Measurements from ENCODE around the gene HOXD3. TPM values are rescaled to one million over a fixed set of nuclear protein-coding genes. Genes with fewer than 3 reads are reported as not detected.

The HOXD3 gene
- total RNA-seq, 4 donors from 2014 or later: 1.8 to 2.7 (median 2.2) TPM

GRCh38 chr2:176163672-176164056 is 6.6 kb downstream of the HOXD3 start:
- no peak for ATAC-seq
- H3K9me3 ChIP-seq: peaks cover 0 to 5% (median 0%) of the 10 kb centered on the region in 3 donors
- H3K36me3 ChIP-seq: no peaks in the 10 kb centered on the region
- WGBS, 2 donors (ENCODE audit: low coverage in 1 of 2): 5 to 12% methylated on average over 3 to 7 of the region's 12 CpGs
- peaks cover 100% of the 10 kb centered on the region for H3K27me3 ChIP-seq
- no peak for TF ChIP-seq CTCF (IDR thresholded peaks at IDR 0.05)
- TF ChIP-seq EP300 (IDR thresholded peaks at IDR 0.05): no peak
- no peak for TF ChIP-seq POLR2A (IDR thresholded peaks at IDR 0.05)
- no peak for TF ChIP-seq POLR2AphosphoS5 (IDR thresholded peaks at IDR 0.05)
- no peak overlapping the region for H3K27ac ChIP-seq
- H3K4me3 ChIP-seq: no peak overlapping the region
- H3K4me1 ChIP-seq: peaks cover 0 to 52% (median 17%) of the 10 kb centered on the region in 3 donors

- H3K36me3 ChIP-seq: no peaks in the 10 kb centered on the region
- H3K27ac ChIP-seq: no peak overlapping the region
- H3K9me3 ChIP-seq: peaks cover 0 to 5% (median 0%) of the 10 kb centered on the region in 3 donors
- H3K27me3 ChIP-seq: peaks cover 100% of the 10 kb centered on the region
- no peak for ATAC-seq
- TF ChIP-seq EP300 (IDR thresholded peaks at IDR 0.05): no peak
- 23% methylated on average over 13 of the region's 13 CpGs; no CpG with 5 or more reads in 1 of the 2 donors for WGBS, 2 donors (ENCODE audit: low coverage in 1 of 2)
- H3K4me3 ChIP-seq: no peak overlapping the region
- peaks cover 0 to 46% (median 16%) of the 10 kb centered on the region in 3 donors for H3K4me1 ChIP-seq
Observed at GRCh38 chr2:176164201-176164600, 7.1 kb downstream of the HOXD3 start.

GRCh38 chr2:176164611-176165369 is 7.7 kb downstream of the HOXD3 start:
- peaks cover 100% of the 10 kb centered on the region for H3K27me3 ChIP-seq
- no peaks in the 10 kb centered on the region for H3K36me3 ChIP-seq
- peaks cover 0 to 5% (median 0%) of the 10 kb centered on the region in 3 donors for H3K9me3 ChIP-seq
- WGBS, 2 donors (ENCODE audit: low coverage in 1 of 2): 15 to 25% methylated on average over 17 to 19 of the region's 52 CpGs
- peaks cover 0 to 41% (median 11%) of the 10 kb centered on the region in 3 donors for H3K4me1 ChIP-seq
- no peak for TF ChIP-seq POLR2A (IDR thresholded peaks at IDR 0.05)
- TF ChIP-seq CTCF (IDR thresholded peaks at IDR 0.05): no peak
- no peak for TF ChIP-seq POLR2AphosphoS5 (IDR thresholded peaks at IDR 0.05)
- TF ChIP-seq EP300 (IDR thresholded peaks at IDR 0.05): no peak
- no peak overlapping the region for H3K27ac ChIP-seq
- no peak for ATAC-seq
- H3K4me3 ChIP-seq: peak overlapping the region in 1 of 2 donors; percentile 0

GRCh38 chr2:176165370-176166050 is 8.4 kb downstream of the HOXD3 start:
- WGBS, 2 donors (ENCODE audit: low coverage in 1 of 2): 5 to 22% methylated on average over 7 to 8 of the region's 26 CpGs

More at GRCh38 chr2:176165370-176166050, 8.4 kb downstream of the HOXD3 start:
- no peaks in the 10 kb centered on the region for H3K36me3 ChIP-seq
- ATAC-seq: no peak
- H3K27ac ChIP-seq: no peak overlapping the region
- H3K9me3 ChIP-seq: peaks cover 0 to 5% (median 0%) of the 10 kb centered on the region in 3 donors
- peaks cover 0 to 33% (median 4%) of the 10 kb centered on the region in 3 donors for H3K4me1 ChIP-seq
- H3K4me3 ChIP-seq: no peak overlapping the region
- H3K27me3 ChIP-seq: peaks cover 100% of the 10 kb centered on the region
- TF ChIP-seq CTCF (IDR thresholded peaks at IDR 0.05) (no peak), POLR2A (IDR thresholded peaks at IDR 0.05) (no peak), POLR2AphosphoS5 (IDR thresholded peaks at IDR 0.05) (no peak), EP300 (IDR thresholded peaks at IDR 0.05) (no peak)

Measured in gastroesophageal sphincter (tissue), 4 donors.